K562 (cell line): Measurements from ENCODE around the gene GLP1R. TPM values are rescaled to one million over a fixed set of nuclear protein-coding genes. Genes with fewer than 3 reads are reported as not detected.

Experiments used
- ATAC-seq: fragments of 200-7000 bp; cut with Tn5 transposase; 3 replicates; pipeline ENCODE4 v1.9.1; 2020; ENCODE audit warnings: moderate library complexity
- BruUV-seq: library from RNA; stranded (reverse); fragments of 400-500 nt; replicated peaks from 2 replicates; lab custom pipeline; 2021; lab: Mats Ljungman, UMichigan
- CTCF ChIA-PET: fragments of 300-600 bp; formaldehyde crosslinking; extraction: SDS; loops from one replicate; lab custom pipeline; 2021; ENCODE audit warnings: low intra/inter-chr PET ratio; lab: Yijun Ruan, JAX
- POLR2A ChIA-PET: fragments of 300-600, 350-650 bp; sonication (Branson Sonifier 250); formaldehyde crosslinking; extraction: SDS; loops from one replicate; lab custom pipeline; 2021; ENCODE audit warnings: antibody characterized with exemption, inconsistent platforms; lab: Yijun Ruan, JAX
- DNase-seq, 4 experiments: peaks; one replicate each; pipeline versions ENCODE4 v3.0.0 to v3.0.0-alpha.2; 2011 to 2018; ENCODE audit warnings: low spot score in 3 of 4, mixed read lengths in 3 of 4; ENCODE audit errors: extremely low read depth in 1 of 4
- FAIRE-seq: peaks from 2 replicates; lab custom pipeline; 2011; peaks lifted over from hg19 to GRCh38; lab: Jason Lieb, UNC
- H2AFZ ChIP-seq: 2 replicates; pipeline ENCODE4 v1.6.0; 2011; ENCODE audit warnings: low read depth, low read length, control low read depth, inconsistent platforms
- H3K27ac ChIP-seq: fragments of 200-600 bp; 3 replicates; pipeline ENCODE4 v1.8.0; 2011; ENCODE audit warnings: low read depth, mild to moderate bottlenecking, control low read depth, inconsistent platforms, low read length, moderate library complexity, mixed read lengths; ENCODE audit errors: extremely low read depth
- H3K27me3 ChIP-seq, 2 experiments: fragments of 300-600 bp in 1 of 2; 2 replicates in 1 of 2; 3 replicates in 1 of 2; pipeline versions ENCODE4 v1.6.0 to v1.8.0; 2011; ENCODE audit warnings: inconsistent platforms in 2 of 2, low read length in 2 of 2, mild to moderate bottlenecking in 1 of 2, mixed read lengths in 1 of 2, moderate library complexity in 1 of 2; ENCODE audit not compliant: control insufficient read depth in 2 of 2, insufficient read depth in 2 of 2
- H3K36me3 ChIP-seq: fragments of 300-600 bp; 3 replicates; pipeline ENCODE4 v1.8.0; 2011; ENCODE audit warnings: mild to moderate bottlenecking, low read length, inconsistent platforms; ENCODE audit not compliant: control insufficient read depth, insufficient read depth
- H3K4me1 ChIP-seq, 2 experiments: fragments of 200-600 bp in 1 of 2; replicated peaks in 1 of 2; 2 replicates in 1 of 2; 3 replicates in 1 of 2; pipeline versions ENCODE4 v1.5.1 to v1.8.0; 2011; ENCODE audit warnings: inconsistent platforms in 2 of 2, low read length in 2 of 2, mild to moderate bottlenecking in 1 of 2, mixed read lengths in 1 of 2, moderate library complexity in 1 of 2; ENCODE audit not compliant: control insufficient read depth in 2 of 2, insufficient read depth in 2 of 2
- H3K4me2 ChIP-seq: 2 replicates; pipeline ENCODE4 v1.6.1; 2011; ENCODE audit warnings: low read length, control low read depth, inconsistent platforms, mixed read lengths; ENCODE audit not compliant: insufficient read depth
- H3K4me3 ChIP-seq: fragments of 200-600 bp; sonication (generic), shearing (Covaris generic); 2 replicates; pipeline ENCODE4 v1.5.1; 2016; ENCODE audit warnings: control low read depth, inconsistent platforms
- H3K79me2 ChIP-seq: fragments of 200-600 bp; 3 replicates; pipeline ENCODE4 v1.8.0; 2011; ENCODE audit warnings: low read length, inconsistent platforms; ENCODE audit not compliant: control insufficient read depth, insufficient read depth
- H3K9ac ChIP-seq, 2 experiments: 2 replicates each; pipeline versions ENCODE4 v1.6.0 to v1.6.1; 2011; ENCODE audit warnings: low read depth in 2 of 2, low read length in 2 of 2, control low read depth in 1 of 2, inconsistent platforms in 1 of 2, mild to moderate bottlenecking in 1 of 2, mixed read lengths in 1 of 2; ENCODE audit not compliant: insufficient read depth in 1 of 2
- H3K9me1 ChIP-seq: one replicate; pipeline ENCODE4 v1.6.0; 2011; ENCODE audit warnings: inconsistent platforms, mild to moderate bottlenecking, low read length, moderate library complexity; ENCODE audit not compliant: control insufficient read depth, insufficient read depth
- H3K9me3 ChIP-seq: replicated peaks from 2 replicates; pipeline ENCODE4 v1.5.1; 2011; ENCODE audit warnings: low read depth, low read length, inconsistent platforms; ENCODE audit not compliant: control insufficient read depth, insufficient read depth
- H4K20me1 ChIP-seq: replicated peaks from 2 replicates; pipeline ENCODE4 v1.6.1; 2011; ENCODE audit warnings: low read length, inconsistent platforms, mixed read lengths; ENCODE audit not compliant: control insufficient read depth, insufficient read depth
- ASH1L ChIP-seq: fragments of 450-650 bp; IDR thresholded peaks from 2 replicates; pipeline ENCODE4 v1.6.1; 2018; ENCODE audit warnings: borderline replicate concordance, mild to moderate bottlenecking, low read depth; ENCODE audit not compliant: partially characterized antibody
- CHD1 ChIP-seq: fragments of 200-600 bp; sonication (generic); IDR thresholded peaks from one replicate; pipeline ENCODE4 v1.6.1; 2012; ENCODE audit warnings: mild to moderate bottlenecking, moderate library complexity, low read length, inconsistent platforms
- ELK3 ChIP-seq: fragments of 450-650 bp; formaldehyde crosslinking; IDR thresholded peaks from 2 replicates; pipeline ENCODE4 v1.4.0; 2020; ENCODE audit warnings: mild to moderate bottlenecking
- ESRRB ChIP-seq: fragments of 250-450 bp; sonication (Bioruptor Pico); IDR thresholded peaks from 2 replicates; pipeline ENCODE4 v1.5.0; 2020; ENCODE audit warnings: mild to moderate bottlenecking, moderate library complexity, borderline replicate concordance
- FUS ChIP-seq: fragments of 200-400 bp; formaldehyde crosslinking; optimal IDR thresholded peaks from 2 replicates; pipeline ENCODE3; 2017; ENCODE audit warnings: low read depth, low read length
- HDAC1 ChIP-seq, 2 experiments: fragments of 450-650 bp; IDR thresholded peaks; 2 replicates each; pipeline ENCODE4 v1.6.1; 2016 to 2017; ENCODE audit warnings: inconsistent platforms in 1 of 2, mild to moderate bottlenecking in 1 of 2, moderate library complexity in 1 of 2
- HNRNPUL1 ChIP-seq: fragments of 200-400 bp; formaldehyde crosslinking; IDR thresholded peaks from 2 replicates; pipeline ENCODE4 v1.6.1; 2017; ENCODE audit warnings: low read length
- MTF1 ChIP-seq: fragments of 250-450 bp; sonication (Bioruptor Pico); IDR thresholded peaks from 2 replicates; pipeline ENCODE4 v1.9.0; 2021; ENCODE audit warnings: moderate library complexity, mild to moderate bottlenecking, inconsistent platforms, borderline replicate concordance
- NFIC ChIP-seq: fragments of 450-650 bp; IDR thresholded peaks from 2 replicates; pipeline ENCODE4 v1.6.1; 2017; ENCODE audit warnings: mild to moderate bottlenecking, inconsistent platforms
- PCBP1 ChIP-seq: fragments of 200-400 bp; formaldehyde crosslinking; IDR thresholded peaks from 2 replicates; pipeline ENCODE4 v1.6.1; 2018; ENCODE audit warnings: mild to moderate bottlenecking, low read depth, low read length; ENCODE audit not compliant: poor library complexity, severe bottlenecking
- PHB2 ChIP-seq: fragments of 450-650 bp; IDR thresholded peaks from 2 replicates; pipeline ENCODE4 v1.6.1; 2017; ENCODE audit warnings: low read depth
- TAF7 ChIP-seq: fragments of 450-650 bp; IDR thresholded peaks from 2 replicates; pipeline ENCODE4 v1.6.1; 2016; ENCODE audit warnings: missing genetic modification characterization, missing compliant biosample characterization
- THAP7 ChIP-seq: fragments of 250-450 bp; sonication (Bioruptor Pico); IDR thresholded peaks from 2 replicates; pipeline ENCODE4 v1.5.0; 2021
- ZFP30 ChIP-seq: fragments of 250-450 bp; sonication (Bioruptor Pico); IDR thresholded peaks from 2 replicates; pipeline ENCODE4 v1.8.0; 2022; ENCODE audit warnings: moderate library complexity, mild to moderate bottlenecking, inconsistent platforms, borderline replicate concordance
- ZNF583 ChIP-seq: fragments of 250-450 bp; sonication (Bioruptor Pico); IDR thresholded peaks from 2 replicates; pipeline ENCODE4 v1.4.0; 2020
- ZNF655 ChIP-seq: fragments of 250-450 bp; sonication (Bioruptor Pico); IDR thresholded peaks from 2 replicates; pipeline ENCODE4 v1.5.0; 2021
- ZNF695 ChIP-seq: fragments of 450-650 bp; formaldehyde crosslinking; IDR thresholded peaks from 2 replicates; pipeline ENCODE4 v1.4.0; 2020; ENCODE audit warnings: mild to moderate bottlenecking, moderate library complexity
- ZNF764 ChIP-seq: fragments of 250-450 bp; sonication (Bioruptor Pico); IDR thresholded peaks from 2 replicates; pipeline ENCODE4 v1.4.0; 2020; ENCODE audit warnings: low read depth, mild to moderate bottlenecking, moderate library complexity
- WGBS: fragments of 100-300 bp; shearing (Covaris generic); methylation state at CpG from one replicate; pipeline ENCODE4 v1.1.6; 2016; ENCODE audit warnings: low coverage, mixed read lengths; ENCODE audit not compliant: insufficient coverage; ENCODE audit errors: missing lambda C conversion rate; 5-methylcytosine and 5-hydroxymethylcytosine counted together
- in situ Hi-C: fragments of 300-500 bp; cut with MboI; formaldehyde crosslinking; loops from 4 replicates; pipeline ENCODE4 v1.15.0; 2018; ENCODE audit warnings: inconsistent platforms, mixed read lengths
- intact Hi-C: fragments of 100-400 bp; cut with micrococcal nuclease; formaldehyde crosslinking; loops from 2 replicates; pipeline ENCODE4 v1.14.2; 2022
- polyA plus RNA-seq, 8 experiments: library from polyadenylated mRNA; depleted of rRNA in 4 of 8; stranded (reverse) in 5 of 8; unstranded in 3 of 8; fragments of >200 nt; fragmentation: Nextera tagmentation in 2 of 8; fragmentation: Illumina TruSeq in 1 of 8; extraction: Ambion mirVana in 2 of 8; extraction: Trizol in 1 of 8; gene quantifications; 2 replicates each; pipeline versions ENCODE4 v1.2.1 to v1.2.3, GENCODE V29; 2011 to 2014; ENCODE audit warnings: inconsistent platforms in 1 of 8, missing spikeins in 1 of 8
- total RNA-seq, 7 experiments: library from RNA; depleted of rRNA in 6 of 7; stranded (reverse); fragments of >200 nt in 6 of 7; fragmentation: Illumina TruSeq in 2 of 7; extraction: Trizol in 2 of 7; gene quantifications; 2 replicates each; pipeline versions ENCODE4 v1.2.1 to v1.2.3, GENCODE V29; 2011 to 2021; ENCODE audit warnings: low replicate concordance in 1 of 7
- TF ChIP-seq, protein P1 (sequence below): fragments of 150-350 bp; conservative IDR thresholded peaks from 2 replicates; pipeline ENCODE4 v1.6.1; 2014; ENCODE audit warnings: low read length

GLP1R gene
- total and polyA plus RNA-seq, 9 of the 15 experiments (the other 6 are each of a cell fraction or from before 2014, with no cell fraction given) = not detected

GRCh38 chr6:39043776-39044175 is 4.8 kb upstream of the GLP1R start:
- ChIA-PET CTCF (no interaction called here), POLR2A (no interaction called here)
- no peak overlapping the region for H3K4me2 ChIP-seq
- FAIRE-seq (no peak), ATAC-seq (no peak), DNase-seq (no peak)
- intact Hi-C loops (no loop called here), in situ Hi-C loops (no loop called here)
- H2AFZ ChIP-seq = no peak overlapping the region
- BruUV-seq = no TSS peak
- 0% methylated on average over 3 of the region's 3 CpGs for WGBS
- H3K9ac ChIP-seq = no peak overlapping the region
- no peak for TF ChIP-seq ZNF583 (CRISPR knock-in tag)
- no peak for TF ChIP-seq PHB2
- no peak for TF ChIP-seq PCBP1
- TF ChIP-seq HNRNPUL1 = no peak
- no peak for TF ChIP-seq ESRRB (CRISPR knock-in tag)
- TF ChIP-seq ASH1L = no peak
- TF ChIP-seq ZNF695 (CRISPR knock-in tag) = no peak
- no peak for TF ChIP-seq MTF1 (CRISPR knock-in tag)
- TF ChIP-seq HDAC1 (IDR thresholded peaks at IDR 0.05) = no peak
- TF ChIP-seq ZNF655 (CRISPR knock-in tag) = no peak
- no peak for TF ChIP-seq THAP7 (CRISPR knock-in tag)
- no peak for TF ChIP-seq ZNF764
- TF ChIP-seq NFIC = no peak
- TF ChIP-seq, protein P1, sequence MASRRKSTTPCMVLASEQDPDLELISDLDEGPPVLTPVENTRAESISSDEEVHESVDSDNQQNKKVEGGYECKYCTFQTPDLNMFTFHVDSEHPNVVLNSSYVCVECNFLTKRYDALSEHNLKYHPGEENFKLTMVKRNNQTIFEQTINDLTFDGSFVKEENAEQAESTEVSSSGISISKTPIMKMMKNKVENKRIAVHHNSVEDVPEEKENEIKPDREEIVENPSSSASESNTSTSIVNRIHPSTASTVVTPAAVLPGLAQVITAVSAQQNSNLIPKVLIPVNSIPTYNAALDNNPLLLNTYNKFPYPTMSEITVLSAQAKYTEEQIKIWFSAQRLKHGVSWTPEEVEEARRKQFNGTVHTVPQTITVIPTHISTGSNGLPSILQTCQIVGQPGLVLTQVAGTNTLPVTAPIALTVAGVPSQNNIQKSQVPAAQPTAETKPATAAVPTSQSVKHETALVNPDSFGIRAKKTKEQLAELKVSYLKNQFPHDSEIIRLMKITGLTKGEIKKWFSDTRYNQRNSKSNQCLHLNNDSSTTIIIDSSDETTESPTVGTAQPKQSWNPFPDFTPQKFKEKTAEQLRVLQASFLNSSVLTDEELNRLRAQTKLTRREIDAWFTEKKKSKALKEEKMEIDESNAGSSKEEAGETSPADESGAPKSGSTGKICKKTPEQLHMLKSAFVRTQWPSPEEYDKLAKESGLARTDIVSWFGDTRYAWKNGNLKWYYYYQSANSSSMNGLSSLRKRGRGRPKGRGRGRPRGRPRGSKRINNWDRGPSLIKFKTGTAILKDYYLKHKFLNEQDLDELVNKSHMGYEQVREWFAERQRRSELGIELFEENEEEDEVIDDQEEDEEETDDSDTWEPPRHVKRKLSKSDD = no peak
- TF ChIP-seq FUS = no peak
- no peak for TF ChIP-seq CHD1
- no peak for TF ChIP-seq ELK3
- no peak for TF ChIP-seq ZFP30 (CRISPR knock-in tag)
- TF ChIP-seq TAF7 = no peak
- no peaks in the 10 kb centered on the region for H3K36me3 ChIP-seq
- no peak overlapping the region for H3K27ac ChIP-seq
- no peaks in the 10 kb centered on the region for H3K9me3 ChIP-seq
- H4K20me1 ChIP-seq = 0 out of 2 replicates have a peak, but pooled peaks cover 13% of the 10 kb centered on the region
- H3K9me1 ChIP-seq = no peaks in the 10 kb centered on the region
- peaks cover 0 to 6% of the 10 kb centered on the region in 2 experiments; a peak in 1 of 5 replicates for H3K4me1 ChIP-seq
- H3K79me2 ChIP-seq = no peaks in the 10 kb centered on the region
- H3K4me3 ChIP-seq = no peak overlapping the region
- peaks cover 53 to 91% of the 10 kb centered on the region in 2 experiments for H3K27me3 ChIP-seq
